Measurements from ENCODE around the gene PECR.

Gene PECR

GRCh38 chr2:216081487-216082116 is at the start of gene PECR, which contains the start of gene TMEM169:
PECR (minus strand) TSS chr2:216081809; CDS start chr2:216081741, 68 bp downstream.
TMEM169 (plus strand) TSS chr2:216081919; CDS start chr2:216095964, 14,045 bp downstream.
- DNase-seq: peak; percentile 15

- DNase-seq: no peak
These were observed 48.9 kb upstream of the PECR start for GRCh38 chr2:216130346-216130971.

DNA sequence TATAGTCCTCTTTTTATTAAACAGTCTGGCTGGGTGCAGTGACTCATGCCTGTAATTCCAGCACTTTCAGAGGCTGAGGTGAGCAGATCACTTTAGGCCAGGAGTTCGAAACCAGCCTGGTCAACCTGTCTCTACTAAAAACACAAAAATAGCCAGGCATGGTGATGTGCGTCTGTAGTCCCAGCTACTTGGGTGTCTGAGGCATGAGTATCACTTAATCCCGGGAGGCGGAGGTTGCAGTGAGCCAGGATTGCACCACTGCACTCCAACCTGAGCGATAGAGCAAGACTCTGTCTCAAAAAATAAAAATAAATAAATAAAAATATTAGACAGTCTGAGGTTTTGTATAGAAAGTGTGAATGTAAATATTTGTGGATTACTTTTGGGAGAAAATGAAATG is 45.3 kb upstream of the PECR start:
- no peak for DNase-seq

- DNase-seq: no peak
These were observed 39.6 kb upstream of the PECR start for GRCh38 chr2:216121255-216121654.

DNA sequence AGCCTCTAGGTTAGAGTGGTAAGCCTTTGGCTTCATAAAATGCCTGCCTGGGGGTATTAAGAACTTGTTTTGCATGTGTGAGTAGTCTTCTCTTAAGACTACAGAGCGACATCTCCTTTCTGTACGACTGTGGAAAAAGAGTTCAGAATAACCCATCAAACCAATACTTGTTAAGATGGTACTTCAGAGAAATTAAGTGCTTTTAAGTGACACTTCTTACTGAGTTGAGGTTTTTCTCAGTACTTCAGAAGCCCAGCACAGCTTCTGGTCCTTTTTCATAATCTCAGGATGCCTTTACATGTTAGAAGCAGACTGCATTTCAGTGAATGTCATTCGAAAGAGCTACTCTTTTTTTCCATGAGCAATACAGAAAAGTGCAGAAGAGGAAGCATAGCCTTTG is 38.4 kb upstream of the PECR start:
- DNase-seq: no peak

- DNase-seq: no peak
These were observed 37.5 kb upstream of the PECR start for GRCh38 chr2:216119146-216119545.

GRCh38 chr2:216118474-216118873 is 36.9 kb upstream of the PECR start:
- no peak for DNase-seq

GRCh38 chr2:216117561-216118340 is 36.1 kb upstream of the PECR start:
- DNase-seq: no peak

- DNase-seq: no peak
These were observed 34.8 kb upstream of the PECR start for GRCh38 chr2:216116418-216116817.

GRCh38 chr2:216114714-216115531 is 33.3 kb upstream of the PECR start:
- peak; percentile 88 for DNase-seq

- DNase-seq: no peak
These were observed 32.7 kb upstream of the PECR start for GRCh38 chr2:216114382-216114713.

DNA sequence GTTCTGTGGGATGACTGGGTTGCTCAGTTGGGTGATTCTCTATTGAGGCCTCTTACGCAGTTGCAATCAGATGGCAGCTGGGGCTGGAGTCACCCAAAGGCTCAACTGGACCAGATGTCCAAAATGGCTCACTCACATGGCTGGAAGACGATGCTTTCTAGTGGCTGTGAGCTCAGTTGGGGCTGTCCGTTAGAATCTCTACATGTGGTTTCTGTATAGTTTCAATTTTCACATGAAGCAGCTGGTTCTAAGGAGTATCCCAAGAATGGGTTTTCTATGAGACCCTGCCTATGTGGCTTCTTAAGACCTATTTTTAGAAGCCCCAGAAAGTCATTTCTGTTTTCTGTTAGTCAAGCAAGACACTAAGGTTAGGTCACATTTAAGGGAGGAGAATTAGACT is 32.0 kb upstream of the PECR start:
- no peak for DNase-seq

GRCh38 chr2:216112926-216113325 is 31.3 kb upstream of the PECR start:
- DNase-seq: no peak

GRCh38 chr2:216111122-216111521 is 29.5 kb upstream of the PECR start:
- DNase-seq: no peak

DNA sequence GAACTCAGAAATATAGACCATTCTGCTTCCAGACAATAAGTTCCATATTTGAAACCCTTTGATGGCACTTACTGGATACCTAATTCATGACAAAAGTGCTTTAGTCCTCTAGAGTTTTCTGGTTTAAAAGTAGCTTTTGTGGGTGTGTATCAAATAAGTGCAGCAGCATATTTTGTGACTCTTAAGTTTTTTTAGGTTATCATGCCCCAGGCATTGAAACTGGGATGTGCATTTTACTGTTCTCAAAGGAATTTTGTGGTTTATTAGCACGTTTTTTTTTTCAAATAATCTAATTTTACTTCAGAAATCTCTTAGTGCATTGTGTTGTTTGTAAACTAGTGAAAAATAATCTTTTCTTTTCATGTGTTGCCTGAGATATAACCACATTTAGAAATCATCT is 29.0 kb upstream of the PECR start:
- DNase-seq: no peak

DNA sequence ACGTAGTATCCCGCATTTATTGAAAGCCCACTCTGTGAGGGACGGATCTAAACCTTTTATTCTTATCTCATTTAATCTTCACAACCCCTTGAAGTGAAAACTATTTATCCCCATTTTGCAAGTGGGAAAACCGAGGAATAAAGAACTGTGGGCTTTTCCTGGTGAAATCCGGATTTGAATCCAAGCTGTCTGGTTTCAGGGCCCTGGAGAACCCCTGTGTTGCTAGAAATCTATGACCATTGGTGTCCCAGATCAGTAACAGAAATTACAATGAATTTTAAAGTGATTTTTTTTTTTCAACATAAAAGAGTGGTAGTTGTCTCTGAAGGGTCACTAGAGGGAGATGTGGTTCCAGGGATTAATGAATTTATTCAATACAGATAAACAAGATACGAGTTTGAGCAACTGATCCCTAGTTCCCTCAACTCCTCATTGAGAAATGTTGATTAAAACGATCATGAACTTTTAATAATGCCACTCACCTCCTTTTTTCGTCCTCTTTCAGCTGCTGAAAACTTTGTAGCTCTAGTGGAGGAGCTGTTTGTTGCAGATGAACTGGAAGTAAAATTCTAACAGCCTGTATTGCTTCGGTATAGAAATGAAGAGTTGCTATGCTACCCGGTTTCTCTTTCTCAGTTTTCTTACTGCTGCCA is 28.5 kb upstream of the PECR start:
- no peak for DNase-seq

DNA sequence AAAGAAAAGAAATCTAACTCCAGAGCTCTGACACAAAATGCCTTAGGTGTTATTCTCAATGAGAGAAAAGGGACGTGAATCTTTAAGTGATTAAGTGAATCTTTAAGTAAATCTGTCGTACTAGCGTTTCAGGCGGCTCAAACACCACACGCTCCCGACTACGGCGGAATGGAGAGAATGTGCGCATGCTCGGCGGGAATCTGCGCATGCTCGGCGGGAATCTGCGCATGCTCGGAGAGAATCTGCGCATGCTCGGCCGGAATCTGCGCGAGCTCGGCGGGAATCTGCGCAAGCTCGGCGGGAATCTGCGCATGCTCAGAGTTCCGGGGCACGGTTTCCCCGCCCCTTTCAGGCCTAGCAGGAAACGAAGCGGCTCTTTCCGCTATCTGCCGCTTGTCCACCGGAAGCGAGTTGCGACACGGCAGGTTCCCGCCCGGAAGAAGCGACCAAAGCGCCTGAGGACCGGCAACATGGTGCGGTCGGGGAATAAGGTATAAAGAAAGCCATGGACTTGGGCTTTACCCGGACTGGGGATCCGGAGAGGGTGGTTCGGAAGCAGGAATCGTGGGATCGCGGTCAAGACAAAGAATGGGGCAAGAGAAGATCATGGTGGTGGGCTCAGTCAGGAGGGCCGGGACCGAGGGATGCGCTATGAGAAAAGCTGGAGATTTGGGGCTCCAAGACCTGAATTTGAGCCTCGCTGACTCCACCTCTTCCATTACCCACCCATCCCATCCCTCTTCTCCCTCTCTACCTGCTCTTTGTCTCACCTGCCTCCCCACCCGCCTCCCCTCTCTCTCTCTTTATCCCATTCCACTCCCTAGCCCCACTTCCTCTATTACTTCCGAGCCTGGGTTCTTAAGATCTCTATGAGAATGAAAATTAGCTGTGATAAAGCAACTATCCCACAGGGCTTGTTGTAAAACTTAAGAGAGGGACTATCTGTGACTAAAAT is 27.6 kb upstream of the PECR start, which contains the start of gene XRCC5:
Gene XRCC5, plus strand, starts transcription at position 382 of the 955 bp plus-strand sequence. Its CDS starts 89 bp downstream, at position 471.
- peak; percentile 93 for DNase-seq

DNA sequence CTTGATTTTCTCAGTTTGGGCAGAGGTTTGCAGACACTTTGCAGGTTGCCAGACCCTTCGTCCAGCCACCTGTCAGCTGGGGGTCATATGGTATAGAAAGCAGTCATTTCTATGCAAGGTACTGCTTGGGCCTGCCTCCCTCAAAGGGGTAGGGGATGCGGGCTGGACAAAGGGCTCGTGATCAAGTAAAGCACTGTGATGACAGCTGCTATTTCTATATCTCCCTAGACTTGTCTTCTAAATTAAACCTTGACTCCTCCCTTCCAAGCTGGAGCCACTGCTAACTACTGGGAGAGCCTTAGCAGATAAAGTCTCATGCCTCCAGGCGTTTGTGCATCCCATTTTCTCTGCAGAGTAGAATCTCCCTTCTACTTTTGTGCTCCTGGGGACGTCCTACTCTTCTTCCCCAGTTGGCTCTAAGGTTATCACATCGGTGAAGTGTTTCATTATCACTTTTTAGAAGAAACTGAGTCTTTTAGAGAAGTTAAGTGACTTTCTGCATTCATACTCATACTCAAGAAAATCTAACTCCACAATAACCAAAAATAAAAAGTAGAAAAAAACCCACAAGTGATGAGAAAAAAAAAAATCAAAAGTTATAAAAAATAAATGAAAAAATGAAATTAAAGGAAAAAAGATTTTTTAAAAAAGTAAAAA is 26.8 kb upstream of the PECR start:
- DNase-seq: no peak

GRCh38 chr2:216107760-216108159 is 26.2 kb upstream of the PECR start:
- DNase-seq: no peak

GRCh38 chr2:216107320-216107719 is 25.7 kb upstream of the PECR start:
- no peak for DNase-seq

- DNase-seq: no peak
These were observed 23.1 kb upstream of the PECR start for GRCh38 chr2:216104691-216105090.

Measured in GOT3 (cell line).